ENCODE measurements around the gene HIGD1A. TPM values are rescaled to one million over a fixed set of nuclear protein-coding genes. Genes with fewer than 3 reads are reported as not detected.
"Not testable (repeated sequence)": the region's sequence is repeated elsewhere in the genome, so short reads cannot be mapped to it uniquely, and the experiment has no call there.

The HIGD1A gene
- total and polyA plus RNA-seq, 12 donors: 62.4 to 324 (median 120) TPM

DNA sequence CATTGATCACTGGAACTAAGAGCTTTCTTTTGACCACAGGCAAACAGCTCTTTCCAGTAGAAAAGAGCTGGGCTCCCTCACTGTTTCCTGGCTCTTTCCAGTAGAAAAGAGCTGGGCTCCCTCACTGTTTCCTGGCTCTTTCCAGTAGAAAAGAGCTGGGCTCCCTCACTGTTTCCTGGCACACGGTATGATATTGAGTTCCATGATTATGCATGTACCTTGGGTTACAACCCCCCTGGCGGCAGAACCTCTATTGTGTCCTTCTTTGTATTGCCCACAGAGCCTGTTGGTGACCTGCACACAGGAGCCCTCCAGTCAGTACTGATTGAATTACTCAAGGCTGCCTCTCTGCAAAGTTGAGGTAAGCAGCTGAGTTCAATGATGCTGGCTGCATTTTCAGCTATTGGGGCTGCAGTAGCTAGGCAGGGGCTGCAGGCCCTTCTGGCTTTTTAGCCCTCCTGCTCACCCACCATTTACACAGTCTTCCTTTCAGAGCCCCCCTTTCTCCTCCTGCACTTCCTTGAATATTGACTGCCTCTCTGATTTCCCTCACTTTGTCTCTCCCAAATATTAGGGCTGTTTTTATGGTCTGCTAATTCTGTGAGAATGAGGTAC lies 15.2 kb upstream of the HIGD1A start:
- Histone ChIP-seq H3K9me3 (replicated peaks in 1 of 3) (no peaks in the 10 kb centered on the region), H3K4me1 (replicated peaks in 1 of 2) (no peaks in the 10 kb centered on the region), H3K27me3 (no peaks in the 10 kb centered on the region), H3K4me3 (no peak overlapping the region), H3K27ac (no peak overlapping the region), H3K36me3 (replicated peaks in 1 of 2) (no peaks in the 10 kb centered on the region)
- DNase-seq: peak in 1 of 7 donors; percentile 74
- 31 to 68% (median 63%) methylated on average over 2 of the region's 2 CpGs for WGBS, 4 donors
- TF ChIP-seq, protein P1, sequence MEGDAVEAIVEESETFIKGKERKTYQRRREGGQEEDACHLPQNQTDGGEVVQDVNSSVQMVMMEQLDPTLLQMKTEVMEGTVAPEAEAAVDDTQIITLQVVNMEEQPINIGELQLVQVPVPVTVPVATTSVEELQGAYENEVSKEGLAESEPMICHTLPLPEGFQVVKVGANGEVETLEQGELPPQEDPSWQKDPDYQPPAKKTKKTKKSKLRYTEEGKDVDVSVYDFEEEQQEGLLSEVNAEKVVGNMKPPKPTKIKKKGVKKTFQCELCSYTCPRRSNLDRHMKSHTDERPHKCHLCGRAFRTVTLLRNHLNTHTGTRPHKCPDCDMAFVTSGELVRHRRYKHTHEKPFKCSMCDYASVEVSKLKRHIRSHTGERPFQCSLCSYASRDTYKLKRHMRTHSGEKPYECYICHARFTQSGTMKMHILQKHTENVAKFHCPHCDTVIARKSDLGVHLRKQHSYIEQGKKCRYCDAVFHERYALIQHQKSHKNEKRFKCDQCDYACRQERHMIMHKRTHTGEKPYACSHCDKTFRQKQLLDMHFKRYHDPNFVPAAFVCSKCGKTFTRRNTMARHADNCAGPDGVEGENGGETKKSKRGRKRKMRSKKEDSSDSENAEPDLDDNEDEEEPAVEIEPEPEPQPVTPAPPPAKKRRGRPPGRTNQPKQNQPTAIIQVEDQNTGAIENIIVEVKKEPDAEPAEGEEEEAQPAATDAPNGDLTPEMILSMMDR (IDR thresholded peaks at IDR 0.05): no peak
- TF ChIP-seq POLR2A (IDR thresholded peaks at IDR 0.05): no peak
- intact Hi-C loops (cut with DNase I): no loop called here

- DNase-seq: no peak
- Histone ChIP-seq H3K4me3 (no peak overlapping the region), H3K9me3 (replicated peaks in 1 of 3) (no peaks in the 10 kb centered on the region), H3K27me3 (no peaks in the 10 kb centered on the region), H3K27ac (no peak overlapping the region), H3K36me3 (replicated peaks in 1 of 2) (no peaks in the 10 kb centered on the region), H3K4me1 (replicated peaks in 1 of 2) (no peaks in the 10 kb centered on the region)
- intact Hi-C loops (cut with DNase I): no loop called here
- TF ChIP-seq, protein P1 (IDR thresholded peaks at IDR 0.05): no peak
- TF ChIP-seq POLR2A (IDR thresholded peaks at IDR 0.05): no peak
- 59 to 78% (median 71%) methylated on average over 2 of the region's 2 CpGs for WGBS, 4 donors
Observed at GRCh38 chr3:42815826-42816225, 11.5 kb upstream of the HIGD1A start.

- H3K36me3 ChIP-seq (replicated peaks in 1 of 2): no peaks in the 10 kb centered on the region
- no peak for DNase-seq
- H3K4me3 ChIP-seq: no peak overlapping the region
- H3K27me3 ChIP-seq: no peaks in the 10 kb centered on the region
- no peak for TF ChIP-seq POLR2A (IDR thresholded peaks at IDR 0.05)
- TF ChIP-seq, protein P1 (IDR thresholded peaks at IDR 0.05): no peak
- H3K27ac ChIP-seq: no peak overlapping the region
- 41 to 62% (median 54%) methylated on average over 2 of the region's 2 CpGs for WGBS, 4 donors
- no peaks in the 10 kb centered on the region for H3K9me3 ChIP-seq (replicated peaks in 1 of 3)
- intact Hi-C loops (cut with DNase I): no loop called here
- H3K4me1 ChIP-seq (replicated peaks in 1 of 2): no peaks in the 10 kb centered on the region
Observed at GRCh38 chr3:42814914-42815507, 10.7 kb upstream of the HIGD1A start.

- H3K9me3 ChIP-seq (replicated peaks in 1 of 3): no peaks in the 10 kb centered on the region
- intact Hi-C loops (cut with DNase I): no loop called here
- H3K36me3 ChIP-seq (replicated peaks in 1 of 2): no peaks in the 10 kb centered on the region
- no peak overlapping the region for H3K4me3 ChIP-seq
- no peak for DNase-seq
- no peak overlapping the region for H3K27ac ChIP-seq
- no peak for TF ChIP-seq POLR2A (IDR thresholded peaks at IDR 0.05)
- TF ChIP-seq, protein P1 (IDR thresholded peaks at IDR 0.05): no peak
- no peaks in the 10 kb centered on the region for H3K27me3 ChIP-seq
- WGBS, 4 donors: 80 to 90% (median 84%) methylated on average over 5 of the region's 5 CpGs
- H3K4me1 ChIP-seq (replicated peaks in 1 of 2): no peaks in the 10 kb centered on the region
Observed at GRCh38 chr3:42814246-42814645, 10.0 kb upstream of the HIGD1A start.

- not testable (repeated sequence) for DNase-seq
Observed at GRCh38 chr3:42811118-42811883, 7.0 kb upstream of the HIGD1A start.

GRCh38 chr3:42810706-42811105 lies 6.4 kb upstream of the HIGD1A start:
- WGBS, 4 donors: 87 to 91% (median 89%) methylated on average over 10 of the region's 10 CpGs
- H3K27me3 ChIP-seq; H3K27ac ChIP-seq; DNase-seq; H3K4me1 ChIP-seq (replicated peaks in 1 of 2); H3K36me3 ChIP-seq (replicated peaks in 1 of 2); H3K4me3 ChIP-seq; intact Hi-C loops (cut with DNase I); H3K9me3 ChIP-seq (replicated peaks in 1 of 3): not testable (repeated sequence)

More at GRCh38 chr3:42811118-42811883, 7.0 kb upstream of the HIGD1A start:
- H3K4me3 ChIP-seq; H3K36me3 ChIP-seq (replicated peaks in 1 of 2); intact Hi-C loops (cut with DNase I); H3K9me3 ChIP-seq (replicated peaks in 1 of 3); H3K27me3 ChIP-seq; H3K4me1 ChIP-seq (replicated peaks in 1 of 2); H3K27ac ChIP-seq: not testable (repeated sequence)
- 57 to 75% (median 65%) methylated on average over 15 of the region's 15 CpGs for WGBS, 4 donors
